NCI-H146 treated with DMSO at 0.1 percent for 48 hours (cell line): Measurements from ENCODE around the gene ICA1.

Experiments used
- DNase-seq: peaks from one replicate; lab custom pipeline; 2025; ENCODE audit not compliant: unreplicated experiment; lab: John Stamatoyannopoulos, UW

ICA1 gene

GRCh38 chr7:8135417-8135816, 126.5 kb downstream of the ICA1 start:
- no peak for DNase-seq

DNA sequence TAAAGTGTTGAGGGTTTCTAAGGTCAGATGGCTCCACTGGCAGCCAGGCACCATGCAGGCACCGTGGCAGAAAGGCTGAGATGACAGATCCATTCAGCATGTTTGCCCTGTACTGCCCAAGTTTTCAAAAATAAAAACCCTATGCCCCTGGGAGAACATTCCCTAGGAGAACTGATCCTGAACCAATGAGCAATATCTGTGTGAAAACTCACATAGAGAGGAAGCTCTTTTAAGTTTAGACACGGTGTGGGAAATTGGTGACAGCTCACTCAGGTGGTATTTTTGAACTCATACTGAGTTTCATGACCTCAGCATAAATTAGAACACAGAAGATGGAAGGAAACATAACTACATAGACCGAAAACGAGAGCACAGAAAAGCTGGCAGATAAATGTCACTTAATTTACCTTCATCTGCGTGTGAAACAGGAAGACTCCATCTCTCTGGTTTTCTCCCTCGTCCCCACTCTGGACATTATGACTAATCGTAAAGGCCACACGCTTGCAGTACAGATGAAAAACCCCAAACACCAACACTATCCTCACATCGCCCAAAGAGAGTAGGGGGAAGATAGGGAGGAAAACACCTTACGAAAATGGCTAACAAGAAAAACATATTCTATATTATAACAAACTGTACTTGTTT, 127.8 kb downstream of the ICA1 start:
- DNase-seq: no peak

DNA sequence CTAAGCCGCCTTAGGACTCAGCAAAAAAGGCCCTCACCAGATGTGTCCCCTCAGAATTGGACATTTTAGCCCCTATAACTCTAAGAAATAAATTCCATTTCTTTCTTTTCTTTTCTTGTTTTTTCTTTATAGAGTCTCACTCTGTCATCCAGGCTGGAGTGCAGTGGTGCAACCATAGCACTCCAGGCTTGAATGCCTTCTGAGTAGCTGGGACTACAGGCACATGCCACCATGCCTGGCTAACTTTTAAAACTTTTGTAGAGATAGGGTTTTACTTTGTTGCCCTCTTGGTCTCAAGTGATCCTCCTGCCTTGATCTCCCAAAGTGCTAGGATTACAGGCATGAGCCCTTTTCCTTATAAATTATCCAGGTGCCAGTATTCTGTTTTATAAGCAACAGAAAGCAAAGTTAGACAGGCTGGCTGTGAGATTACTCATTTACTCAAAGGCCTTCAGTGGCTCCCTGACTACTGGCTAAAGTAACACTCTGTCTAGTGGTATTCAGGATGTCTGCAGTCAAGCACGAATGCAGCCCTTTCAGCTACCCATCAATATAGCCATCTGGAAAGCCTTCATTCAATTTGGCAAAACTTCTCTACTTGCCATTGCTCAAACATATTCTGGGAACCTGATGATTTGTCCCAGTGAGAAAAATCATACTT, 128.6 kb downstream of the ICA1 start:
- DNase-seq: no peak

- DNase-seq: no peak
These were observed 130.0 kb downstream of the ICA1 start for GRCh38 chr7:8131694-8132605.

DNA sequence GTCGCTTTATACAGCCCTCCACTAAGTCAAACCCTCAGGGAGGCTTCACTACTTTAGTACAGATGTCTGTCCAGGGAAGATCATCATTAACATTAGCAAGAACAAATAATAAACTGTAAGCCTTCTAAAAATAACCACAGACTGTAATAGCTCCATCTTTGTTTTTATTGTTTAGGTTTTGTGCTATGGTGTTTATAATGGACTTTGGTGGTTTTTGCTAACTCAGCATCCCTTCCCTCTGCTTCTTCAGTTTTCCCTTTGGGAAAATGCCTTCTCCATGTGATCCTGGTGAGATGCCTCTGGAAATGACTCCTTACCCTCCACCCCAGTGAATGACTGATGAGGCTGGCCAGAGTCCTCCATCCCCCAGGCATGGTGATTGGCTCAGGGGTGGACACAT, 131.3 kb downstream of the ICA1 start:
- DNase-seq: no peak

- DNase-seq: no peak
These were observed 132.7 kb downstream of the ICA1 start for GRCh38 chr7:8129318-8129659.

DNA sequence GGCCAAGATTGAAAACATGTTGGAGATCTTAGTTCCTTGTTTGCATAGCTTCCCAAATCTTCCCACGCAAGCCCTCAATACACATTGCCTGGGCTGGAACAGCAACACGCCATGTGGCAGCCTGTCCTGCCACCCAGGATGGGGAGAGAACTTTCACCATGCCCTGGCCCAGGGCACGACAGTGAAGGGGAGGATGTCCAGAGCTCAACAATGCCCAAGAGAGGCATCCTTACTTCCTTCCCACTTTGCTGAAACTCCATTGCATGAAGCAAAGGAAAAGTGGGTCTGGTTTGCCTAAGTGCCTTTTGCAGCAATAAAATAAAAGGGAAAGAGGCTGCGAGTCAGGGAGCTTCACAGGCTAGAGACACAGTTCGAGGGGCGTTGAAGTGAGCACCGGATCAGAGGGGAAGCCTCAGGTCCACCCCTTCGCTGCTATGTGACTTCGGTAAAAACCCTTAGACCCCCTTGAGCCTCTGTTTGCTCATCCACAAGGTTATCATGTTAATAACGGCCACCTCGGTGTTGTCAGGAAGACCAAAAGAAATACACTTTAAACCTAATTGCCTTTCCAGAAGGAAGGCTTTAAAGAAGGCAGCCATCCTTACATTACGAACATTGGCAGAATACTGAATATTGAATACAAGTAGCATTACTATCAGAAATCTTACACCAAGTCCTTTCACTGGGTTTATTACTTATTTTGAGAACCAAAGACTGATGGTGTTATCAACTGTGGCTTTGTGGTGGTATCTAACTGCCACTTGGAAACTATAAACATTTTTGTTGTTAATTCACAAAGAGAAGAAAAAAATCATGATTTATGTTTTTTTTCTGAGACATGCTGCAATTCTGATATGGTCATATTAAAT, 133.3 kb downstream of the ICA1 start:
- no peak for DNase-seq

DNA sequence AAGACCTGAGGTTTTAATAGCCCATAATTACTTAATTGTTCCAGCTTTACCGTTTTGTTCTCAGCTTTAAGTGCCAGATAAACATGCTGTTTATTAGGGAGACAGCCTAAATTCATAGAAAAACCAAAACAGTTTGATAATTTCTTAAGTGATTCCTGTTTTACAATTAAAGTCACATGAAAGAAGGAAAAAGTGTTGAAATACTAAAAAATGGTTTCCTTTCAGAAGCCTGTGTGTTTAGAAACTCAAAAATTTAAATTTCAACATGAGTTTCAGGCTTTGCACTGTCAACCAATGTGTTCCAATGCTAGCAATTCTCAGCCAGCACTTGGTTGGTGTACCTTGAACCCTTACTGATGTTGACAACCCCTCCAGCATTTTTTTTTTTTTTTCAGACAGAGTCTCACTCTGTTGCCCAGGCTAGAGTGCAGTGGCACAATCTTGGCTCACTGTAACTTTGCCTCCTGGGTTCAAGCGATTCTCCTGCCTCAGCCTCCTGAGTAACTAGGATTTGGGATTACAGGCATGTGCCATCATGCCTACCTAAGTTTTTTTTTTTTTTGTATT, 135.3 kb downstream of the ICA1 start:
- DNase-seq: no peak

- DNase-seq: no peak
These were observed 136.1 kb downstream of the ICA1 start for GRCh38 chr7:8125680-8126444.

GRCh38 chr7:8121243-8121642, 140.7 kb downstream of the ICA1 start:
- no peak for DNase-seq

GRCh38 chr7:8120390-8121058, 141.4 kb downstream of the ICA1 start:
- no peak for DNase-seq

DNA sequence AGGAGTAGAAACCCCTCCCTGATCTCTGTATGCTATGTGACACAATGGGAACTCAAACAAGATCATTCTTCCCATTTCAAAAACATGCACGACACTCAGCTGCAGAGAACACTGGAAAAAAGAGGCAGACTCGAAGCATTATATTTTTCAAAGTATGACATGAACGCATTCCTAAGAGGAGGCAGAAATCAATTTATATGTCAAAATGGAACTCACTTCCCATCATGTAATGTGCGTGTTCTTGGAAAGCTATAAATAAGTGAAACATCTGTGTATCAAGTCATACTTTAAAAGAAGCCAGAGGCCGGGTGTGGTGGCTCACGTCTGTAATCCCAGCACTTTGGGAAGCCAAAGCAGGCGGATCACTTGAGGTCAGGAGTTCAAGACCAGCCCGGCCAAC, 142.7 kb downstream of the ICA1 start:
- DNase-seq: no peak

DNA sequence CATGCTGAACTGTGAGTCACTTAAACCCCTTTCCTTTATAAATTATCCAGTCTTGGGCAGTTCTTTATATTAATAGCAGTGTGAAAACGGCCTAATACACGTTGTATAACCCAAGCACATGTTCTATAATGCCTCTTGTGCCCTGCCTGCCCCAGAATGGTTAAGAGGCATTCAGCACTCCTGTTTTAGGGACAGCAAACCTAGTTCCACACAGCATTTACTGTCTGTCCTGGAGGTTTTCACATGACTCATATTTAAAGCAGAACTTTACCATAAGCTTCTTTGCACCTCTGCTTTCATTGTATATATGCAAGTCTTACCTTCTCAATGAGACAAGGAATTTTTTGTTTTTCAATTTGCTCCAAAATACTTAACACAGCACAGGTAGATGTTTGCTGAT, 144.8 kb downstream of the ICA1 start:
- no peak for DNase-seq

DNA sequence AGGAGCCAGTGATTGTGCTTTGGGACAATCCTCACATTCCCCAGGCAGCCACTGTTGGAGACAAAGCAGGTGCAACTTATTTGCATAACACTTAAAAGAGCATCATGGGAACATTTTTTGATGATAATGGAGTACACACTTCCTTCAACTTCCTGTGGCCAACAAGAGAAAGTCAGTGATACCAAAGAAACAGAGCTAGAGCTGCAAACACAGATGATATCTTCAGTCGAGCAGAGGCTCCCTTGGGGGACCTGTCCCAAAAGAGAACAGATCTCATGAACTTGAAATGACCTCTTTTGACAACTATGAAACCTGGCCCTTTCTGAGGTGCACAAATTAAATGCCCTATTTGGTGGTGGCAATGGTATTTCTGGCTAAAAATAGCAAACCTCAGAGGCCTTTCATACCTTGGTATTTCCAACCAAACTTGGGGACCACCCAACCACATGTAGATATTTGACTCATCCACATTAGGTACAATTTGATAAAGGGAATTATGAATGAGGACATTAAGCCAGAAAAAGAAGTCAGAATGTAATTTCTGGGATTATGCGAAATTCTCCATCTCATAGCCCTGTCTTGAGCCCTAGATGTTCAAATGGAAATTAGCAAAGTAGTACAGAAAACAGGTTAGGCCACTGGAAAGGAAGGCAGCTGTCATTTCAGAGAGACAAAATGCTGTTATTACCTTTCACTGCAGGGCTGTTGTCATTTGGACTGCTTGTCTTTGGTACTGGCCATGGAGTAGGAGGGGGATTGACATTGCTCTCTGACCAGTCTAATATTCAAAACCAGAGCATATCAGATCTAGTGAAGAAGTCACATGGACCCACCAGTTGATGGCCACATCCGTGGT, 146.2 kb downstream of the ICA1 start:
- DNase-seq: no peak

GRCh38 chr7:8114175-8114574, 147.8 kb downstream of the ICA1 start:
- DNase-seq: no peak

DNA sequence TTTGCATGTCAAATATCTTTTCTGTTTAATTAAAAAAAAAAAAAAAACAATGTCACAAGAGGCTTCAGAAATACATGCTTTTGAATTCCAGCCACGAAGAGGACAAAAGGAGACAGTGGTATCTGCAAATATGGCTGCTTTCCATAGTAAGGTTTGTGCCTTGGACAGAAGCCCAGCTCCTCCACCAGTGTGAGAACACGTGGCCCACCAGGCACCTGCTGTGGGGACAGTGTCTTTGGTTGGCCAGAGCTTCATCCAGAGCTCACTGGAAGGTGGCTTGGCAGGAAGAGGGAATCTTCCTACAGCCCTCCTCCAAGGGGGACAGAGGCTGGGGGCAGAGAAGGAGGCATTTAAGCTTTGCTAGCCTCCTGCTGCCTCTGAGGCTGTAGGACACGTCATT, 148.8 kb downstream of the ICA1 start:
- DNase-seq: no peak

- DNase-seq: no peak
These were observed 149.3 kb downstream of the ICA1 start for GRCh38 chr7:8112685-8113084.

DNA sequence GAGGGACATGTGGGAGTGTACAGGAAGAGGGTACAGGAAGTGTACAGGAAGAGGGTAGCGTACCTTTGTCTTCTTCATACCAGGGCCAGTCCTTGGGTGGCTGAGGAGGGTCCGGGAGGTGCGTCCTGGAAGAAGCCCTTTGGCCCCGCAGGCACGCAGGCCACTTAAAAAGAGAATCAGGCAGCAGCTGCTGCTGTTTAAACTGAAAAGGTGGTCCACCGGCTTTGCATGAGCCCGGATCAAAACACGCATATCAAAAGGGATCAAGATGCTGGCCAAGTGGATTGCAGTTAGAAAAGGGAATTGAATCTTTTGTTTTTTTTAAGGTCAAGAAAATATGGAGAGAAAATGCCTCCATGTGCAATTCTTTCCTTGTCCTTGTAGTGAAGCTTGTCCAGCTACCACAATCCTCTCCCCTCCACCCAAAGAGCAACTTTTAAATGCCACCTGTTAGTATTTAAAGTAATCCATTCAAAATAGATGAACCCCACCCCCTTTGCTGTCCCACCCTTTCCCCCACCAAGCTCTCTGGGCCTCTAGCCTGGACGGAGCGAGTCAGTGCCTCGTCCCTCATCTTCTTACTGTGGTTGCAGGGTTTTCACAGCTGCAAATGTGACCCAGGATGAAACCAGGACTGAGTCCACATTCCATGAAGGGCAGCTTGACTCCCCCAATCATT, 150.5 kb downstream of the ICA1 start:
- no peak for DNase-seq
